ENCODE results near the gene RBM8A.
A peak's percentile ranks its signal among the peaks of the same experiment; 100 is the strongest.

Gene RBM8A

GRCh38 chr1:145918144-145918991 is 8.9 kb downstream of the RBM8A start, which contains the start of gene PEX11B (continued):
- TF ChIP-seq AEBP2 (tag by site-specific recombination; IDR thresholded peaks at IDR 0.05; ENCODE audit: borderline replicate concordance) = no peak
- TF ChIP-seq KLF8 (tag by site-specific recombination; IDR thresholded peaks at IDR 0.05) = peak; percentile 95
- TF ChIP-seq ZNF654 (tag by site-specific recombination; IDR thresholded peaks at IDR 0.05; ENCODE audit: low read depth) = no peak
- TF ChIP-seq ZNF280D (tag by site-specific recombination; IDR thresholded peaks at IDR 0.05) = no peak
- TF ChIP-seq ZNF133 (tag by site-specific recombination; IDR thresholded peaks at IDR 0.05) = no peak
- TF ChIP-seq ZNF610 (tag by site-specific recombination; IDR thresholded peaks at IDR 0.05; ENCODE audit: borderline replicate concordance) = 0 out of 2 replicates have a peak, but pooled peaks have one; percentile 48
- TF ChIP-seq HIC1 (tag by site-specific recombination; IDR thresholded peaks at IDR 0.05) = no peak
- no peak for TF ChIP-seq ZNF843 (tag by site-specific recombination; IDR thresholded peaks at IDR 0.05)
- no peak for TF ChIP-seq PRDM1 (tag by site-specific recombination; IDR thresholded peaks at IDR 0.05)
- no peak for TF ChIP-seq ZNF48 (tag by site-specific recombination; IDR thresholded peaks at IDR 0.05)
- TF ChIP-seq ZNF558 (tag by site-specific recombination; IDR thresholded peaks at IDR 0.05) = no peak
- peak; percentile 70; the same call in 1 of the 2 replicates for TF ChIP-seq PATZ1 (tag by site-specific recombination; IDR thresholded peaks at IDR 0.05)
- TF ChIP-seq ZBTB44 (tag by site-specific recombination; IDR thresholded peaks at IDR 0.05) = peak; percentile 36; the same call in 1 of the 2 replicates
- no peak for TF ChIP-seq ZNF548 (tag by site-specific recombination; IDR thresholded peaks at IDR 0.05)
- peak; percentile 66; the same call in 1 of the 2 replicates for TF ChIP-seq KLF7 (tag by site-specific recombination; IDR thresholded peaks at IDR 0.05; ENCODE audit: borderline replicate concordance)
- no peak for TF ChIP-seq ZNF747 (tag by site-specific recombination; IDR thresholded peaks at IDR 0.05)
- TF ChIP-seq ZNF169 (tag by site-specific recombination; IDR thresholded peaks at IDR 0.05) = no peak
- peak; percentile 55 for TF ChIP-seq GLIS2 (tag by site-specific recombination; IDR thresholded peaks at IDR 0.05)
- no peak for TF ChIP-seq ZFP3 (tag by site-specific recombination; IDR thresholded peaks at IDR 0.05; ENCODE audit: low read depth)
- no peak for TF ChIP-seq TCF7L2 (IDR thresholded peaks at IDR 0.05; ENCODE audit: borderline replicate concordance, low read depth, low read length)
- TF ChIP-seq ZNF530 (tag by site-specific recombination; IDR thresholded peaks at IDR 0.05; ENCODE audit: low read depth) = no peak
- TF ChIP-seq ZNF239 (tag by site-specific recombination; IDR thresholded peaks at IDR 0.05) = 0 out of 2 replicates have a peak, but pooled peaks have one; percentile 34
- TF ChIP-seq MEIS1 (CRISPR knock-in tag; IDR thresholded peaks at IDR 0.05; ENCODE audit: borderline replicate concordance) = no peak
- TF ChIP-seq ZNF560 (tag by site-specific recombination; IDR thresholded peaks at IDR 0.05; ENCODE audit: borderline replicate concordance) = no peak
- no peak for TF ChIP-seq ZNF184 (tag by site-specific recombination; IDR thresholded peaks at IDR 0.05)
- TF ChIP-seq ZBTB20 (tag by site-specific recombination; IDR thresholded peaks at IDR 0.05) = peak; percentile 97
- TF ChIP-seq ZNF704 (tag by site-specific recombination; IDR thresholded peaks at IDR 0.05) = no peak
- no peak for TF ChIP-seq REPIN1 (tag by site-specific recombination; IDR thresholded peaks at IDR 0.05; ENCODE audit: low read depth)
